Fibroblast of mammary gland (primary cell): Measurements from ENCODE around the gene LRRC18.

Source experiments
- DNase-seq: peaks from one replicate; pipeline ENCODE4 v3.0.0-alpha.2; 2010; ENCODE audit warnings: low read depth
- H3K4me3 ChIP-seq: 2 replicates; pipeline ENCODE4 v1.5.1; 2011; ENCODE audit warnings: low read depth, mild to moderate bottlenecking, low read length, moderate library complexity; ENCODE audit not compliant: control insufficient read depth
- CTCF ChIP-seq: conservative IDR thresholded peaks from 2 replicates; pipeline ENCODE4 v1.5.1; 2011; ENCODE audit warnings: low read depth, low read length, inconsistent platforms; ENCODE audit not compliant: control insufficient read depth, insufficient read depth

Gene LRRC18

DNA sequence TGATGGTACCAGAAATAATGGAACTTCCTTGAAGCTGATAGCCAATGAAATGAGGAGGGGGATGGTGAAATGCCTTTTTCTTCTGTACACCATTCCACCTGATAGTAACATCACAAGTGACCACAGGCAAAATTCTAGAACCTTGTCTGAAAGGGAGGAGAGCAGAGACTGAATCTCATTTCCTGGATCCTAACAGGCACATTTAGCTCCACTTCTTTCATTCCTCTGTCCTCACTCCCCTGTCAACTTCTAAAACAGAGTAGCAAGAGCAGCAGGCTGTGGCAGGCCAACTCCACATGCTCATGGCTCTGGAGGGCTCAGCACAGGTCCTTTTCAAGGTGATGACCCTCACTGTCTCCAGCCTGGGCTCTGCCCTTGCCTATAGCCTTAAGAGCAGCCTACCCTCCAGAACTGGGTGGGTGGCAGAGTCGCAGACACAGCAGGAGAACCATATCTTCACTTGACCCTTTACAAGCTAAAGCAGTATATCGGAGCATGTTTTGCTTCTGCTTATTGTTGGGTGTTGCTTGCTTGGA is at the start of gene LRRC18:
Gene LRRC18 (minus strand): TSS at position 51 of the 536 bp plus-strand sequence. CDS start 25,685 bp downstream, outside the sequence.
- DNase-seq = no peak
- no peak within 1 kb of the TSS for H3K4me3 ChIP-seq

DNA sequence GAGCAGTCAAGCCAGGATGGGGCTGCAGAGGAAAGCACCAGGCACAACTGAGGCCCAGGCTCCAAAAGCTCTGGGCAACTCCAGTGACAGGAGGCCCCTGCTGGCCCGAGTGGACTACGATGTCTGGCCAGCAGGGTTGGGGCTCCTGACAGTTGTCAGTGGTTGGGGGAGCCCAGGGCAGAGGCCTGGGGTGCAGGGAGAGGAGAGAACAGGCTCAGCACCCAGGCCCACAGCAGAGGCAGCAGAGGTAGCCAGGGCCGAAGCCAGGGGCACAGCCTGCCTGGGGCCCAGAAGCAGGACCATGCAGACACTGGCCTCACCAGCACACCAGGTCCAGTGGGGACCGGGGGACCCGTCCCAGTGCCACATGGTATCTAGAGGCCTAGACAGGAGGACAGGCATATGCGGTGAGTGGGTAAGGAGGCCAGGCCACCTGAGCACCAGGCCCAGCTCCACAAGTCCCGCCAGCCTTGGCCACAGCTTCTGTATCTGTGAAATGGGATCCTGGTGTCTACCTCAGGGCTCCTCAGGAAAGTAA is 46.0 kb upstream of the LRRC18 start:
- DNase-seq = no peak
- TF ChIP-seq CTCF = no peak
- no peak overlapping the region for H3K4me3 ChIP-seq

More for the DNA sequence above, at the start of gene LRRC18:
- TF ChIP-seq CTCF = no peak

DNA sequence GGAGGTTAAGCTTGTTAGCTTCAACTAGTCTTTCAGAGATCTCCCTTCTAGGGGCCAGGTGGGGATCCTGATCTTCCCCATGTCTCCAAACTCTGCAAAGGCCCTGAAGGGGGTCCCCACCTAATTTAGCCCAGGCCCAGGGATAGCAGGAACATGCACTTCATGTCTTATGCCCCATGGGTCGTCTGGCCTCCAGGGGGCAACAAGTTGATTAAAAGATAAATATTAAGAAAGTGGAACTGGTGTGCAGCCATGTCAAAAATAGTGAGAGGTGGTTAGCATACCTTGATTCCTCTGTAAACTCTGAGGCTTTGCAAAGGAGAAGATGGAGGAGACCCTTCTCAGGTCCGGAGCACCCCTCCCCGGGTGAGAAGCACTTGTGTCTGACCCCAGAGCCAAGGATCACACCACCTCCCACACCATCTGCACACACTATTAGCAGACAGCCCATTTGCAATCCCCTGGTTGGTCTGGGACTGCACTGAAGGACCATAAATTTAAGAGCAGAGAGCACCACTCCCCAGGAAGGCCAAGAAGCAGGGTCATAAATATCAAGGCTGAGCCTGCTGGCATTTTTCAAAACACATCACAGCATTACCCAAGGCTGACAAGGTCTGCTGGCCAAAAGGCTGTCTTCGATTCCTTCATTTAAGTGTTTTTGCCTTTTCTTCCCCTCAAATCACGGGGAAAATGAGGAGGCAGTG is 44.2 kb upstream of the LRRC18 start:
- H3K4me3 ChIP-seq = no peak overlapping the region
- DNase-seq = peak; percentile 1
- TF ChIP-seq CTCF = no peak

- H3K4me3 ChIP-seq = no peak overlapping the region
- DNase-seq = no peak
- no peak for TF ChIP-seq CTCF
These were observed 42.9 kb upstream of the LRRC18 start for GRCh38 chr10:48982584-48982983.

- DNase-seq = peak; percentile 47
- TF ChIP-seq CTCF = peak; percentile 76
- no peak overlapping the region for H3K4me3 ChIP-seq
These were observed 41.8 kb upstream of the LRRC18 start for GRCh38 chr10:48981310-48981907.

DNA sequence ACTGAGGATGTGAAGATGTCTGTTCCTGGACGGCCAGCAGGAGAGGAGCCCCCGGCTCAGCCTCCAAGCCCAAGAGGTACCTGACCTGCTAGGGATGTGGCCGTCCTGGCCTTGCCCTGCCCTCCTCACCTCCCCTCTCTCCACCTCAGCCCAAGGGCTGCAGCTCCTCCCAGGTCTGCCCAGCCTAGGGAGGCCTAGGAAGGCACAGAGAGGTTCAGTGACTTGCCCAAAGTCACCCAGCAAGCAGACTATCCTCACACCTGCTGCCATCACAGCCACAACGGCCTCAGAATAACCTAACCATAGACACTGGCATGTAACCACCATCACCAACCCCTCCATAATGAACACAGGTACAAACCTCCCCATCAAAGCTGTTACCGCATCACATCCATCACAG is 38.7 kb upstream of the LRRC18 start:
- DNase-seq = no peak
- TF ChIP-seq CTCF = no peak

More for the DNA sequence above, 38.7 kb upstream of the LRRC18 start:
- no peak overlapping the region for H3K4me3 ChIP-seq
